ENCODE measurements around the gene NDUFAF7. TPM values are rescaled to one million over a fixed set of nuclear protein-coding genes. Genes with fewer than 3 reads are reported as not detected.

The NDUFAF7 gene
- total RNA-seq, 4 donors from 2014 or later, result 13.7 to 24.0 (median 19.9) TPM

GRCh38 chr2:37196320-37197195, 34.9 kb upstream of the NDUFAF7 start, which contains the start of gene CEBPZOS:
Gene CEBPZOS (plus strand): TSS chr2:37196496. CDS start chr2:37199705, 3,209 bp downstream.
- H3K36me3 ChIP-seq, result peaks cover 0 to 20% of the 10 kb centered on the region in 2 donors
- H3K27me3 ChIP-seq, result no peaks in the 10 kb centered on the region
- peak within 1 kb of the TSS; percentile 82 to 96 (median 92) for H3K27ac ChIP-seq
- ATAC-seq (peak; percentile 92 to 94), DNase-seq (peak; percentile 63 to 76)
- H3K4me1 ChIP-seq, result peaks cover 11 to 12% of the 10 kb centered on the region in 2 donors
- in situ Hi-C loops (cut with MboI; ENCODE audit: low sequenced_read_pairs in 4 of 4) (no loop called here), intact Hi-C loops (cut with DNase I; ENCODE audit: low total_unique reads) (loop anchor here (2.0 kb wide), 1 partner anchor 34 kb away; the partner anchor contains the start of genes CEBPZ and NDUFAF7)
- no peaks in the 10 kb centered on the region for H3K9me3 ChIP-seq
- H3K4me3 ChIP-seq, result peak within 1 kb of the TSS; percentile 76 to 97 (median 86)
- TF ChIP-seq CTCF (IDR thresholded peaks at IDR 0.05 in 4 of 5, conservative IDR thresholded peaks at IDR 0.05 in 1 of 5) (no peak), POLR2A (IDR thresholded peaks at IDR 0.05) (peak; percentile 76 to 77)

GRCh38 chr2:37198681-37199065, 32.8 kb upstream of the NDUFAF7 start:
- Histone ChIP-seq H3K27ac (no peak overlapping the region), H3K4me3 (no peak overlapping the region), H3K36me3 (peaks cover 5 to 40% of the 10 kb centered on the region in 2 donors), H3K27me3 (no peaks in the 10 kb centered on the region), H3K9me3 (no peaks in the 10 kb centered on the region), H3K4me1 (peaks cover 11 to 12% of the 10 kb centered on the region in 2 donors)
- in situ Hi-C loops (cut with MboI; ENCODE audit: low sequenced_read_pairs in 4 of 4), result no loop called here
- ATAC-seq (no peak), DNase-seq (no peak)
- TF ChIP-seq POLR2A (IDR thresholded peaks at IDR 0.05) (no peak), CTCF (IDR thresholded peaks at IDR 0.05 in 4 of 5, conservative IDR thresholded peaks at IDR 0.05 in 1 of 5) (no peak)
- intact Hi-C loops (cut with DNase I; ENCODE audit: low total_unique reads), result no loop called here

- ATAC-seq, result no peak
Measured at GRCh38 chr2:37201208-37201607, 30.2 kb upstream of the NDUFAF7 start.

GRCh38 chr2:37201766-37202165, 29.7 kb upstream of the NDUFAF7 start:
- Histone ChIP-seq H3K4me1 (peaks cover 11 to 12% of the 10 kb centered on the region in 2 donors), H3K27me3 (no peaks in the 10 kb centered on the region), H3K9me3 (no peaks in the 10 kb centered on the region), H3K4me3 (no peak overlapping the region), H3K36me3 (peaks cover 7 to 71% of the 10 kb centered on the region in 2 donors), H3K27ac (no peak overlapping the region)
- TF ChIP-seq POLR2A (IDR thresholded peaks at IDR 0.05) (no peak), CTCF (IDR thresholded peaks at IDR 0.05 in 4 of 5, conservative IDR thresholded peaks at IDR 0.05 in 1 of 5) (no peak)
- intact Hi-C loops (cut with DNase I; ENCODE audit: low total_unique reads) (no loop called here), in situ Hi-C loops (cut with MboI; ENCODE audit: low sequenced_read_pairs in 4 of 4) (no loop called here)
- DNase-seq (no peak), ATAC-seq (no peak)

More at GRCh38 chr2:37201208-37201607, 30.2 kb upstream of the NDUFAF7 start:
- intact Hi-C loops (cut with DNase I; ENCODE audit: low total_unique reads) (no loop called here), in situ Hi-C loops (cut with MboI; ENCODE audit: low sequenced_read_pairs in 4 of 4) (no loop called here)
- peaks cover 7 to 65% of the 10 kb centered on the region in 2 donors for H3K36me3 ChIP-seq
- no peaks in the 10 kb centered on the region for H3K9me3 ChIP-seq
- H3K4me3 ChIP-seq, result no peak overlapping the region
- H3K27ac ChIP-seq, result no peak overlapping the region
- TF ChIP-seq CTCF (IDR thresholded peaks at IDR 0.05 in 4 of 5, conservative IDR thresholded peaks at IDR 0.05 in 1 of 5), result no peak
- TF ChIP-seq POLR2A (IDR thresholded peaks at IDR 0.05), result no peak
- DNase-seq, result no peak
- no peaks in the 10 kb centered on the region for H3K27me3 ChIP-seq
- peaks cover 11 to 12% of the 10 kb centered on the region in 2 donors for H3K4me1 ChIP-seq

Measured in gastrocnemius medialis (tissue), 4 donors.